ENCODE data around the gene EIF5.

Gene EIF5

DNA sequence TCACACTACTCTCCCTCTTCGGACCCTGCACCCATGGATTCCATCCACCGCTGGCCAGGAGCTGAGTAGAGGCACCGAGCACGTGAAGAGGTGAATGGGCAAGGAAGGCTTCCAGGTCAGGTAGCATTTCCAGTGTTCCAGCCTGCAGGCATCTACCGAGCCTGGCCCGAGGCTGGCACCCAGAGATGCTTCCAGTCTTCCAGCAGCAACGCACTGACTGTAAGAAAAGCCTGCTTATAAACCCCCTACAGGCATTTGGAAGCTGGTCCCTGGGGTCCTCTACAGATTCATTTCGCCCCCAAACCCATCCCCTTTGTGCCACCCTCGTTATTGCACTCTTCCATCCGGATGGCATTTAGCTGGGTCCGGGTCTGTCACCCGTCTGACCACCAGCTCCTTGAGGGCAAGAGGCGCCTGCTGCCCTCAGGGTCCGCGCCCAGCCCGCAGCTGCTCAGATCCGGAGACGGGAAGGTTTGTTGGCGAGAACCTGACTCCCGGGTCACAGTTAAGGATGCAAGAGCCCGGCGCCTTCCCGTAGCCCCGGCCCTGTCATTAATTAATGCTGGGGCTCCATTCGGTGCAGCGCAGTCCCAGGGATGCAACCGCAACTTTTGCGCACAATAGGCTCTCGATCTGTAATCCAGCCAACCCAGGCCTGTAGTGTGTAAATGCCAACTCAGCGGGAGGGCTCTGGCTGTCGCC lies 50.6 kb downstream of the EIF5 start:
- no peak for DNase-seq (ENCODE audit: low read depth)
- peak overlapping the region; percentile 98 for H3K4me3 ChIP-seq (replicated peaks; ENCODE audit: low read depth, low read length)
- TF ChIP-seq, protein P1, sequence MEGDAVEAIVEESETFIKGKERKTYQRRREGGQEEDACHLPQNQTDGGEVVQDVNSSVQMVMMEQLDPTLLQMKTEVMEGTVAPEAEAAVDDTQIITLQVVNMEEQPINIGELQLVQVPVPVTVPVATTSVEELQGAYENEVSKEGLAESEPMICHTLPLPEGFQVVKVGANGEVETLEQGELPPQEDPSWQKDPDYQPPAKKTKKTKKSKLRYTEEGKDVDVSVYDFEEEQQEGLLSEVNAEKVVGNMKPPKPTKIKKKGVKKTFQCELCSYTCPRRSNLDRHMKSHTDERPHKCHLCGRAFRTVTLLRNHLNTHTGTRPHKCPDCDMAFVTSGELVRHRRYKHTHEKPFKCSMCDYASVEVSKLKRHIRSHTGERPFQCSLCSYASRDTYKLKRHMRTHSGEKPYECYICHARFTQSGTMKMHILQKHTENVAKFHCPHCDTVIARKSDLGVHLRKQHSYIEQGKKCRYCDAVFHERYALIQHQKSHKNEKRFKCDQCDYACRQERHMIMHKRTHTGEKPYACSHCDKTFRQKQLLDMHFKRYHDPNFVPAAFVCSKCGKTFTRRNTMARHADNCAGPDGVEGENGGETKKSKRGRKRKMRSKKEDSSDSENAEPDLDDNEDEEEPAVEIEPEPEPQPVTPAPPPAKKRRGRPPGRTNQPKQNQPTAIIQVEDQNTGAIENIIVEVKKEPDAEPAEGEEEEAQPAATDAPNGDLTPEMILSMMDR (IDR thresholded peaks at IDR 0.05; ENCODE audit: low read length, missing control alignments): no peak

DNA sequence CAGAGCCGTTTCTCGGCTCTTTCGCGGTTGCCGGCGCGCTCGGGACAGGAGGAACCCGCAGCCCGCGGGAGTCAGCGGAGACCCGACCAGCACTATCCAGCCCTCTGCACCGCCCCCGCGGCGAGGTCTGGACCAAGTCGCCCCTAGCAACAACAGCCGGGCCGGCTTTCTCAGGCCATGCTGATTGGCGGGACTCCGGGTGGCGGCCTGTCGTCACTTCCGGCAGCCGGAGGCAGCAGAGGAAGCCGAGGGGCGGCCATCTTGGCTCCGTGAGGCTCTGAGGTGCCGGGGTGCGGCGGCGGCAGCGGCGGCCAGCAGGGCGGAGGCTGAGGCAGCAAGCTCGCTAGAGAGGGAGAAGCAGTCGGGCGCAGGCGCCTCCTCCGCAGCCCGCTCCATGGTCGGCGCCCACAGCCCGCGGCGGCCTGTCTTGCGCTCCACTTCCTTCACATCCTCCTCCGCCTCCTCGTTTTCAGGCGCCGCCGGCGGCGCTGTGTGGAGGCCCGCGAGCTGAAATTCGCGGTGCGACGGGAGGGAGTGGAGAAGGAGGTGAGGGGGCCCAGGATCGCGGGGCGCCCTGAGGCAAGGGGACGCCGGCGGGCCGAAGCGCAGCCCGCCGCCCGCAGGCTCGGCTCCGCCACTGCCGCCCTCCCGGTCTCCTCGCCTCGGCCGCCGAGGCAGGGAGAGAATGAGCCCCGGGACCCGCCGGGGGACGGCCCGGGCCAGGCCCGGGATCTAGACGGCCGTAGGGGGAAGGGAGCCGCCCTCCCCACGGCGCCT lies 51.3 kb downstream of the EIF5 start, which contains the start of gene MARK3:
MARK3 (plus strand) TSS at position 264 of the 777 bp plus-strand sequence. CDS start 615 bp downstream, outside the sequence.
- DNase-seq (ENCODE audit: low read depth): peak; percentile 97
- TF ChIP-seq, protein P1 (IDR thresholded peaks at IDR 0.05; ENCODE audit: low read length, missing control alignments): no peak
- H3K4me3 ChIP-seq (replicated peaks; ENCODE audit: low read depth, low read length): peak within 1 kb of the TSS; percentile 98

DNA sequence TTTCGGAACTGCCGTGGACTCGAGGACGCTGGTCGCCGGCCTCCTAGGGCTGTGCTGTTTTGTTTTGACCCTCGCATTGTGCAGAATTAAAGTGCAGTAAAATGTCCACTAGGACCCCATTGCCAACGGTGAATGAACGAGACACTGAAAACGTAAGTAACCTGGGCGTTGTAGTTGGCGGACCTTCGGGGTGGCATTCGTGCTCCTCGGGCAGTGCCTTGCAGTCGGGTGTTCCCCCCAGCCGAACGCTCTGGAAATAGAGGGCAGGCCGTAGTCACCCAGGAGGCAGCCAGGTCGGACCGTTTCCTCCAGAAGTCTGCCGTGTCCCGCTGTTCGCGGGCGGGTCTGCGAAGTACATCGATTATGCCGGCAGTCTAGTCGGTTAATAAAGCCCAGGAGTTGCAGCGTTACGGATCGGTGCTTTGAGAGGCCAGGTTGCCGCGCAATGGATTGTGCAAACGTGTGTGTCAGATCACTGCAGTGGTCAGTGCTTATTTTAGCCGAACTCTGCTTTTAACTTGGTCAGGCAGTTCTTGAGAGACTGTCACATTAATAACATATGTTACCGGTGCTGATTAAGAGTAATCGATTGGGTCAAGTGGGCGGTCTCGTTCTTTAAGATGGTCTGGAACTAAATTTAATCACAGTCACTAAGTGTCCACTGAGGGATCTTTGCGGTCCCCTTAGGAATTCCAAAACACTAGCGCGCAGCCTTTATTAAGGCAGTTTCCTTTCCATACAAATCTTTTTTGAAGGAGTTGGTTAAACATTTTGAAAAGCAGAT lies 52.1 kb downstream of the EIF5 start:
- peak overlapping the region; percentile 98 for H3K4me3 ChIP-seq (replicated peaks; ENCODE audit: low read depth, low read length)
- DNase-seq (ENCODE audit: low read depth): peak; percentile 36
- TF ChIP-seq, protein P1 (IDR thresholded peaks at IDR 0.05; ENCODE audit: low read length, missing control alignments): no peak

DNA sequence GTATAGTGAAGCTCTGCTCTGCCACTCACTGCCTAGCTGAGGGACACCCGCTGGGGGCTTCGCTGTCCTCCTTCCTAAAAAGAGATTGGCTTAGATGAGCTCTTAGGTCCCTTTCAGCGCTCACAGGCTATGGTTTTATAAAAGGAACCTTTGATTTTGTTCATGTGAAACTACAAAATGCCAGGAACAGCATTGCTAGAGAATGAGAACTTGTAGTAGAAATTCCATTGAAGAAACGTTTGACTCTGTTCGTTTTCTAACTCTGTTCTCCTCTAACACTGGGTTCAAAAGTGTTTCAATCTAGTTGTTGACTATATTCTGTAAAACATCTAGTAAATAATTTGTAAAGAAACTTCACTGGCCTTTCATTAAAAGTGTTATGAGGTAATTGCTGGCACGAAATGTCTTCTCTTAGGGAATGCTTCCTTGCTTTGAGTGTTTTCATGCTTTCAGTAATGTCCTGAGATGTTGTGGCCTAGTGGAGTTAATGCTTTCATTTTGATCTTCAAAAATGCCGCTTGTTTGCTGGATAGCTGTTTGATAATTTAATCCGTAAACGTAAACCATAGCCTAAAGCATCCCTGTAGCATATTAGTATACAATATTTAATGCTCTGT lies 52.8 kb downstream of the EIF5 start:
- TF ChIP-seq, protein P1 (IDR thresholded peaks at IDR 0.05; ENCODE audit: low read length, missing control alignments): no peak
- DNase-seq (ENCODE audit: low read depth): peak; percentile 38
- peak overlapping the region; percentile 98 for H3K4me3 ChIP-seq (replicated peaks; ENCODE audit: low read depth, low read length)

DNA sequence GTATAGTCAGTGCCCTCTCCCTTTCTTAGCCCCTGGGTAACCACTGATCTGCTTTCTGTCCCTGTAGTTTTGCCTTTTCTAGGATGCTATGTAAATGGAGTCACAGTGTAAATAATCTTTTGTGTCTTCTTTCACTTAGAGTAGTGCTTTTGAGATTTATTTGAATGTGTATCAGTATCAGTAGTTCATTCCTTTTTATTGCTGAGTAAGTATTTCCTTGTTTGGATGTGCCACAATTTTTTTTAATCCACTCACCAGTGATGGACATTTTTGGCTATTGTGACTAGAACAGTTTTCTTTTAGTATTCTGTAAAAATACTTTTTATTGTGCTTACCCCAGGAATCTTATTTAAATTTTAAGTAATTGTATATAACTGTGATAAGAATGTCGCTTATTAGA lies 54.6 kb downstream of the EIF5 start:
- H3K4me3 ChIP-seq (replicated peaks; ENCODE audit: low read depth, low read length): no peak overlapping the region
- TF ChIP-seq, protein P1 (IDR thresholded peaks at IDR 0.05; ENCODE audit: low read length, missing control alignments): no peak
- DNase-seq (ENCODE audit: low read depth): no peak

DNA sequence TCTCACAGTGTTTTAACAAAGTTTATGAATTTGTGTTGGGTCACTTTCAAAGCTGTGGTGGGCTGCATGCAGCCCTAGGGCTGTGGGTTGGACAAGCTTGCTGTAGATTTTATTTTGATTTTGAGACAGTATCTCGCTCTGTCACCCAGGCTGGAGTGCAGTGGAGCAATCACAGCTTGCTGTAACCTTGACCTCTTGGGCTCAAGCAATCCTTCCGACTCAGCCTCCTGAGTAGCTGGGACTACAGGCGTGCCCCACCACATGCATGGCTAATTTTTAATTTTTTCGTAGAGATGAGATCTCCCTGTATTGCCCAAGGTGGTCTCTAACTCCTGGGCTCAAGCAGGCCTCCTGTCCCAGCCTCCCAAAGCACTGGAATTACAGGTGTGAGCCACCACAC lies 56.6 kb downstream of the EIF5 start:
- TF ChIP-seq, protein P1 (IDR thresholded peaks at IDR 0.05; ENCODE audit: low read length, missing control alignments): no peak
- no peak overlapping the region for H3K4me3 ChIP-seq (replicated peaks; ENCODE audit: low read depth, low read length)
- DNase-seq (ENCODE audit: low read depth): no peak
